Measurements from ENCODE around the gene CCDC88C. TPM values are rescaled to one million over a fixed set of nuclear protein-coding genes. Genes with fewer than 3 reads are reported as not detected.
A peak's percentile ranks its signal among the peaks of the same experiment; 100 is the strongest.

The CCDC88C gene
- total RNA-seq, 1 experiment from 2014 or later, result 45.3 TPM

- DNase-seq (ENCODE audit: low spot score), result no peak
These were observed 122.3 kb downstream of the CCDC88C start for GRCh38 chr14:91295276-91295845.

- DNase-seq (ENCODE audit: low spot score), result no peak
These were observed 123.5 kb downstream of the CCDC88C start for GRCh38 chr14:91294153-91294552.

GRCh38 chr14:91293281-91293680, 124.3 kb downstream of the CCDC88C start:
- DNase-seq (ENCODE audit: low spot score), result no peak

GRCh38 chr14:91292491-91292890, 125.1 kb downstream of the CCDC88C start:
- DNase-seq (ENCODE audit: low spot score), result no peak

- no peak for DNase-seq (ENCODE audit: low spot score)
These were observed 125.7 kb downstream of the CCDC88C start for GRCh38 chr14:91291786-91292405.

GRCh38 chr14:91290986-91291385, 126.6 kb downstream of the CCDC88C start:
- no peak for DNase-seq (ENCODE audit: low spot score)

GRCh38 chr14:91289464-91289863, 128.2 kb downstream of the CCDC88C start:
- DNase-seq (ENCODE audit: low spot score), result no peak

- DNase-seq (ENCODE audit: low spot score), result no peak
These were observed 128.7 kb downstream of the CCDC88C start for GRCh38 chr14:91288876-91289275.

- peak; percentile 82 for DNase-seq (ENCODE audit: low spot score)
These were observed 131.1 kb downstream of the CCDC88C start for GRCh38 chr14:91286530-91286937.

- DNase-seq (ENCODE audit: low spot score), result no peak
These were observed 132.7 kb downstream of the CCDC88C start for GRCh38 chr14:91284791-91285548.

GRCh38 chr14:91284146-91284790, 133.4 kb downstream of the CCDC88C start:
- DNase-seq (ENCODE audit: low spot score), result no peak

- no peak for DNase-seq (ENCODE audit: low spot score)
These were observed 134.0 kb downstream of the CCDC88C start for GRCh38 chr14:91283666-91284065.

GRCh38 chr14:91282954-91283645, 134.5 kb downstream of the CCDC88C start:
- DNase-seq (ENCODE audit: low spot score), result no peak

- DNase-seq (ENCODE audit: low spot score), result no peak
These were observed 136.3 kb downstream of the CCDC88C start for GRCh38 chr14:91281346-91281745.

GRCh38 chr14:91280129-91280528, 137.5 kb downstream of the CCDC88C start:
- no peak for DNase-seq (ENCODE audit: low spot score)

- no peak for DNase-seq (ENCODE audit: low spot score)
These were observed 138.3 kb downstream of the CCDC88C start for GRCh38 chr14:91279354-91279753.

- DNase-seq (ENCODE audit: low spot score), result no peak
These were observed 139.3 kb downstream of the CCDC88C start for GRCh38 chr14:91278383-91278715.

- DNase-seq (ENCODE audit: low spot score), result no peak
These were observed 139.9 kb downstream of the CCDC88C start for GRCh38 chr14:91277546-91278382.

GRCh38 chr14:91274796-91275195, 142.8 kb downstream of the CCDC88C start:
- no peak for DNase-seq (ENCODE audit: low spot score)

GRCh38 chr14:91273885-91274273, 143.7 kb downstream of the CCDC88C start:
- no peak for DNase-seq (ENCODE audit: low spot score)

- no peak for DNase-seq (ENCODE audit: low spot score)
These were observed 144.2 kb downstream of the CCDC88C start for GRCh38 chr14:91273273-91273884.
